ENCODE results near the gene PPP2R2C.

GRCh38 chr4:6383929-6384328 is 88.5 kb downstream of the PPP2R2C start:
- TF ChIP-seq, protein P1, sequence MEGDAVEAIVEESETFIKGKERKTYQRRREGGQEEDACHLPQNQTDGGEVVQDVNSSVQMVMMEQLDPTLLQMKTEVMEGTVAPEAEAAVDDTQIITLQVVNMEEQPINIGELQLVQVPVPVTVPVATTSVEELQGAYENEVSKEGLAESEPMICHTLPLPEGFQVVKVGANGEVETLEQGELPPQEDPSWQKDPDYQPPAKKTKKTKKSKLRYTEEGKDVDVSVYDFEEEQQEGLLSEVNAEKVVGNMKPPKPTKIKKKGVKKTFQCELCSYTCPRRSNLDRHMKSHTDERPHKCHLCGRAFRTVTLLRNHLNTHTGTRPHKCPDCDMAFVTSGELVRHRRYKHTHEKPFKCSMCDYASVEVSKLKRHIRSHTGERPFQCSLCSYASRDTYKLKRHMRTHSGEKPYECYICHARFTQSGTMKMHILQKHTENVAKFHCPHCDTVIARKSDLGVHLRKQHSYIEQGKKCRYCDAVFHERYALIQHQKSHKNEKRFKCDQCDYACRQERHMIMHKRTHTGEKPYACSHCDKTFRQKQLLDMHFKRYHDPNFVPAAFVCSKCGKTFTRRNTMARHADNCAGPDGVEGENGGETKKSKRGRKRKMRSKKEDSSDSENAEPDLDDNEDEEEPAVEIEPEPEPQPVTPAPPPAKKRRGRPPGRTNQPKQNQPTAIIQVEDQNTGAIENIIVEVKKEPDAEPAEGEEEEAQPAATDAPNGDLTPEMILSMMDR (IDR thresholded peaks at IDR 0.05): no peak
- TF ChIP-seq POLR2A (IDR thresholded peaks at IDR 0.05): no peak

Measured in body of pancreas (tissue), 4 donors.